CD14-positive monocyte (primary cell): Measurements from ENCODE around the gene MYO3B. TPM values are rescaled to one million over a fixed set of nuclear protein-coding genes. Genes with fewer than 3 reads are reported as not detected.

Source experiments
- DNase-seq, 3 donors: peaks; one replicate each; pipeline ENCODE4 v3.0.0-alpha.2; 2011 to 2022
- H2AFZ ChIP-seq: 2 replicates; pipeline ENCODE4 v1.6.0; 2012; ENCODE audit warnings: mild to moderate bottlenecking, low read depth, low read length, inconsistent platforms; ENCODE audit not compliant: insufficient read depth, poor library complexity, severe bottlenecking
- H3K27ac ChIP-seq, 2 donors: 1 replicate in 1 of 2; 2 replicates in 1 of 2; pipeline ENCODE4 v1.5.1; 2012 to 2013; ENCODE audit warnings: low read length in 2 of 2, control low read depth in 1 of 2, inconsistent platforms in 1 of 2, low read depth in 1 of 2, mild to moderate bottlenecking in 1 of 2
- H3K27me3 ChIP-seq, 2 donors: one replicate each; pipeline versions ENCODE4 v1.6.0 to v1.6.1; 2011 to 2013; ENCODE audit warnings: low read length in 2 of 2; ENCODE audit not compliant: control insufficient read depth in 2 of 2, insufficient read depth in 2 of 2
- H3K36me3 ChIP-seq, 2 donors: replicated peaks in 1 of 2; 1 replicate in 1 of 2; 2 replicates in 1 of 2; pipeline versions ENCODE4 v1.5.1 to v1.6.1; 2012 to 2013; ENCODE audit warnings: low read length in 2 of 2, control low read depth in 1 of 2, inconsistent platforms in 1 of 2, mild to moderate bottlenecking in 1 of 2; ENCODE audit not compliant: insufficient read depth in 2 of 2, control insufficient read depth in 1 of 2
- H3K4me1 ChIP-seq, 2 donors: 1 replicate in 1 of 2; 2 replicates in 1 of 2; pipeline versions ENCODE4 v1.5.1 to v1.6.1; 2012 to 2013; ENCODE audit warnings: low read length in 2 of 2, control low read depth in 1 of 2, inconsistent platforms in 1 of 2, mild to moderate bottlenecking in 1 of 2, moderate library complexity in 1 of 2; ENCODE audit not compliant: insufficient read depth in 2 of 2, control insufficient read depth in 1 of 2
- H3K4me2 ChIP-seq: replicated peaks from 2 replicates; pipeline ENCODE3; 2012; ENCODE audit warnings: low read length, moderate library complexity, mild to moderate bottlenecking; ENCODE audit not compliant: poor library complexity, severe bottlenecking; ENCODE audit errors: extremely low read depth
- H3K4me3 ChIP-seq, 3 experiments: fragments of 200-600 bp in 1 of 3; sonication (generic) in 1 of 3; replicated peaks in 1 of 3; 1 replicate in 2 of 3; 2 replicates in 1 of 3; pipeline ENCODE4 v1.5.1; 2011 to 2013; ENCODE audit warnings: low read length in 3 of 3, mild to moderate bottlenecking in 3 of 3, control low read depth in 2 of 3, low read depth in 2 of 3, inconsistent platforms in 1 of 3, moderate library complexity in 1 of 3
- H3K79me2 ChIP-seq: 2 replicates; pipeline ENCODE4 v1.6.0; 2012; ENCODE audit warnings: mild to moderate bottlenecking, control low read depth, inconsistent platforms, low read length, moderate library complexity; ENCODE audit not compliant: insufficient read depth
- H3K9ac ChIP-seq: 2 replicates; pipeline ENCODE4 v1.6.0; 2017; ENCODE audit warnings: low read length, mild to moderate bottlenecking; ENCODE audit not compliant: insufficient read depth, poor library complexity, severe bottlenecking
- H3K9me3 ChIP-seq, 2 donors: replicated peaks in 1 of 2; 1 replicate in 1 of 2; 2 replicates in 1 of 2; pipeline versions ENCODE4 v1.5.1 to v1.6.1; 2012 to 2013; ENCODE audit warnings: low read length in 2 of 2, control low read depth in 1 of 2; ENCODE audit not compliant: control insufficient read depth in 1 of 2, insufficient read depth in 1 of 2
- H4K20me1 ChIP-seq: 2 replicates; pipeline ENCODE4 v1.6.0; 2012; ENCODE audit warnings: mild to moderate bottlenecking, low read length, control low read depth, moderate library complexity; ENCODE audit not compliant: insufficient read depth
- H3K27ac Mint-ChIP-seq, 7 donors: one replicate each; pipeline ENCODE4 v1.8.0; 2020; ENCODE audit warnings: mild to moderate bottlenecking in 7 of 7, mixed read lengths in 7 of 7, moderate library complexity in 6 of 7, inconsistent platforms in 2 of 7
- H3K27me3 Mint-ChIP-seq, 3 donors: one replicate each; pipeline ENCODE4 v1.8.0; 2021 to 2022; ENCODE audit warnings: low read depth in 3 of 3, mild to moderate bottlenecking in 3 of 3, mixed read lengths in 3 of 3, moderate library complexity in 3 of 3, inconsistent platforms in 1 of 3
- H3K36me3 Mint-ChIP-seq, 2 donors: one replicate each; pipeline ENCODE4 v1.8.0; 2020; ENCODE audit warnings: mixed read lengths in 2 of 2, inconsistent platforms in 1 of 2, mild to moderate bottlenecking in 1 of 2
- H3K4me1 Mint-ChIP-seq: one replicate; pipeline ENCODE4 v1.8.0; 2020; ENCODE audit warnings: mild to moderate bottlenecking, mixed read lengths
- H3K4me3 Mint-ChIP-seq, 2 donors: one replicate each; pipeline ENCODE4 v1.8.0; 2020; ENCODE audit warnings: mild to moderate bottlenecking in 2 of 2, mixed read lengths in 2 of 2, moderate library complexity in 1 of 2
- H3K9me3 Mint-ChIP-seq, 7 donors: one replicate each; pipeline ENCODE4 v1.8.0; 2020 to 2022; ENCODE audit warnings: mixed read lengths in 7 of 7, mild to moderate bottlenecking in 6 of 7, moderate library complexity in 6 of 7, inconsistent platforms in 2 of 7
- WGBS: methylation state at CpG from one replicate; pipeline ENCODE4 v1.1.5; 2013; ENCODE audit warnings: missing lambda C conversion rate; ENCODE audit not compliant: insufficient coverage; 5-methylcytosine and 5-hydroxymethylcytosine counted together
- intact Hi-C, 2 donors: fragments of 100-400 bp; cut with micrococcal nuclease; formaldehyde crosslinking; loops; one replicate each; pipeline versions ENCODE4 v1.15.0 to v1.15.1; 2023
- polyA plus RNA-seq, 3 donors: library from polyadenylated mRNA; depleted of rRNA in 1 of 3; unstranded in 2 of 3; stranded (reverse) in 1 of 3; fragments of 300-500 nt in 2 of 3; fragments of >200 nt in 1 of 3; fragmentation: Illumina TruSeq in 2 of 3; gene quantifications; 1 replicate in 2 of 3; 2 replicates in 1 of 3; pipeline ENCODE4 v1.2.3, GENCODE V29; 2012 to 2021
- TF ChIP-seq, protein P1 (sequence below): fragments of 200-600 bp; IDR thresholded peaks from one replicate; pipeline ENCODE4 v1.8.0; 2022; ENCODE audit warnings: antibody characterized with exemption, mild to moderate bottlenecking

Gene MYO3B
- polyA plus RNA-seq, 3 donors = not detected

- Histone ChIP-seq H3K27ac (no peak overlapping the region), H3K9me3 (no peaks in the 10 kb centered on the region), H3K4me3 (no peak overlapping the region), H3K27me3 (peaks cover 0 to 2% of the 10 kb centered on the region in 2 donors), H2AFZ (no peak overlapping the region), H3K79me2 (no peaks in the 10 kb centered on the region), H3K4me2 (no peak overlapping the region), H3K4me1 (no peaks in the 10 kb centered on the region), H3K36me3 (no peaks in the 10 kb centered on the region), H3K9ac (no peak overlapping the region), H4K20me1 (no peaks in the 10 kb centered on the region)
- no peak overlapping the region for H3K4me3 Mint-ChIP-seq
- H3K4me1 Mint-ChIP-seq = peaks cover 1% of the 10 kb centered on the region
- peaks cover 3 to 24% (median 10%) of the 10 kb centered on the region in 3 donors for H3K27me3 Mint-ChIP-seq
- no peaks in the 10 kb centered on the region for H3K9me3 Mint-ChIP-seq
- no peaks in the 10 kb centered on the region for H3K36me3 Mint-ChIP-seq
- DNase-seq = no peak
- intact Hi-C loops = no loop called here
- TF ChIP-seq, protein P1, sequence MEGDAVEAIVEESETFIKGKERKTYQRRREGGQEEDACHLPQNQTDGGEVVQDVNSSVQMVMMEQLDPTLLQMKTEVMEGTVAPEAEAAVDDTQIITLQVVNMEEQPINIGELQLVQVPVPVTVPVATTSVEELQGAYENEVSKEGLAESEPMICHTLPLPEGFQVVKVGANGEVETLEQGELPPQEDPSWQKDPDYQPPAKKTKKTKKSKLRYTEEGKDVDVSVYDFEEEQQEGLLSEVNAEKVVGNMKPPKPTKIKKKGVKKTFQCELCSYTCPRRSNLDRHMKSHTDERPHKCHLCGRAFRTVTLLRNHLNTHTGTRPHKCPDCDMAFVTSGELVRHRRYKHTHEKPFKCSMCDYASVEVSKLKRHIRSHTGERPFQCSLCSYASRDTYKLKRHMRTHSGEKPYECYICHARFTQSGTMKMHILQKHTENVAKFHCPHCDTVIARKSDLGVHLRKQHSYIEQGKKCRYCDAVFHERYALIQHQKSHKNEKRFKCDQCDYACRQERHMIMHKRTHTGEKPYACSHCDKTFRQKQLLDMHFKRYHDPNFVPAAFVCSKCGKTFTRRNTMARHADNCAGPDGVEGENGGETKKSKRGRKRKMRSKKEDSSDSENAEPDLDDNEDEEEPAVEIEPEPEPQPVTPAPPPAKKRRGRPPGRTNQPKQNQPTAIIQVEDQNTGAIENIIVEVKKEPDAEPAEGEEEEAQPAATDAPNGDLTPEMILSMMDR = no peak
- no peak overlapping the region for H3K27ac Mint-ChIP-seq
- WGBS = 100% methylated on average over 1 of the region's 5 CpGs
Observed at GRCh38 chr2:170498619-170499018, 320.7 kb downstream of the MYO3B start.

GRCh38 chr2:170500104-170500503, 322.2 kb downstream of the MYO3B start:
- H3K4me3 Mint-ChIP-seq = no peak overlapping the region
- no peaks in the 10 kb centered on the region for H4K20me1 ChIP-seq
- no peak overlapping the region for H3K4me2 ChIP-seq
- no peaks in the 10 kb centered on the region for H3K9me3 ChIP-seq
- no peaks in the 10 kb centered on the region for H3K4me1 ChIP-seq
- H3K9me3 Mint-ChIP-seq = no peaks in the 10 kb centered on the region
- H3K27ac ChIP-seq = no peak overlapping the region
- peaks cover 2% of the 10 kb centered on the region for H3K4me1 Mint-ChIP-seq
- H3K4me3 ChIP-seq = no peak overlapping the region
- no peaks in the 10 kb centered on the region for H3K36me3 ChIP-seq
- WGBS = 100% methylated on average over 1 of the region's 1 CpG
- no peaks in the 10 kb centered on the region for H3K36me3 Mint-ChIP-seq
- H3K27me3 Mint-ChIP-seq = peaks cover 5 to 20% (median 8%) of the 10 kb centered on the region in 3 donors
- no peak overlapping the region for H2AFZ ChIP-seq
- H3K9ac ChIP-seq = no peak overlapping the region
- no peaks in the 10 kb centered on the region for H3K79me2 ChIP-seq
- TF ChIP-seq, protein P1 = no peak
- no peak for DNase-seq
- intact Hi-C loops = no loop called here
- H3K27me3 ChIP-seq = peaks cover 0 to under 1% of the 10 kb centered on the region in 2 donors
- no peak overlapping the region for H3K27ac Mint-ChIP-seq
